SK-N-SH treated with all-trans-retinoic acid at 6 μM for 48 hours (cell line): Measurements from ENCODE around the gene CHRNA7.

Experiments used
- ARNTL ChIP-seq: fragments of 450-650 bp; formaldehyde crosslinking; IDR thresholded peaks from 2 replicates; pipeline ENCODE4 v1.5.0; 2020; ENCODE audit warnings: low read depth, mild to moderate bottlenecking, moderate library complexity, borderline replicate concordance
- CREB5 ChIP-seq: fragments of 250-450 bp; sonication (Bioruptor Pico); IDR thresholded peaks from 2 replicates; pipeline ENCODE4 v1.5.1; 2020; ENCODE audit warnings: low read depth, mild to moderate bottlenecking, moderate library complexity
- ESRRG ChIP-seq: fragments of 250-450 bp; sonication (Bioruptor Pico); IDR thresholded peaks from 2 replicates; pipeline ENCODE4 v1.6.1; 2021; ENCODE audit warnings: mild to moderate bottlenecking
- ISL1 ChIP-seq: fragments of 250-450 bp; sonication (Bioruptor Pico); IDR thresholded peaks from 2 replicates; pipeline ENCODE4 v2.1.2; 2022; ENCODE audit warnings: mild to moderate bottlenecking, moderate library complexity
- OSR1 ChIP-seq: fragments of 250-450 bp; sonication (Bioruptor Pico); IDR thresholded peaks from 2 replicates; pipeline ENCODE4 v1.8.0; 2022; ENCODE audit warnings: moderate library complexity, mild to moderate bottlenecking, inconsistent platforms
- RARB ChIP-seq: fragments of 250-450 bp; sonication (Bioruptor Pico); IDR thresholded peaks from 2 replicates; pipeline ENCODE4 v1.8.0; 2021; ENCODE audit warnings: mild to moderate bottlenecking, moderate library complexity
- TOX ChIP-seq: fragments of 250-450 bp; sonication (Bioruptor Pico); IDR thresholded peaks from 2 replicates; pipeline ENCODE4 v1.8.0; 2021; ENCODE audit warnings: mild to moderate bottlenecking, moderate library complexity, borderline replicate concordance
- ZFP30 ChIP-seq: fragments of 450-650 bp; formaldehyde crosslinking; IDR thresholded peaks from 2 replicates; pipeline ENCODE4 v1.5.0; 2022; ENCODE audit warnings: mild to moderate bottlenecking, moderate library complexity
- ZNF70 ChIP-seq: fragments of 450-650 bp; formaldehyde crosslinking; IDR thresholded peaks from 2 replicates; pipeline ENCODE4 v1.5.0; 2020; ENCODE audit warnings: mild to moderate bottlenecking, moderate library complexity
- TF ChIP-seq, protein P1 (sequence below): fragments of 250-450 bp; sonication (Bioruptor Pico); IDR thresholded peaks from 2 replicates; pipeline ENCODE4 v1.8.0; 2020; ENCODE audit warnings: mild to moderate bottlenecking, moderate library complexity, borderline replicate concordance

GRCh38 chr15:32218666-32219065, 188.4 kb downstream of the CHRNA7 start:
- no peak for TF ChIP-seq CREB5 (CRISPR knock-in tag)
- no peak for TF ChIP-seq ZNF70 (CRISPR knock-in tag)
- no peak for TF ChIP-seq OSR1 (CRISPR knock-in tag)
- no peak for TF ChIP-seq RARB (CRISPR knock-in tag)
- no peak for TF ChIP-seq ZFP30 (CRISPR knock-in tag)
- no peak for TF ChIP-seq TOX (CRISPR knock-in tag)
- TF ChIP-seq ESRRG, result no peak
- no peak for TF ChIP-seq ARNTL (CRISPR knock-in tag)
- TF ChIP-seq ISL1 (CRISPR knock-in tag), result no peak
- TF ChIP-seq, protein P1, sequence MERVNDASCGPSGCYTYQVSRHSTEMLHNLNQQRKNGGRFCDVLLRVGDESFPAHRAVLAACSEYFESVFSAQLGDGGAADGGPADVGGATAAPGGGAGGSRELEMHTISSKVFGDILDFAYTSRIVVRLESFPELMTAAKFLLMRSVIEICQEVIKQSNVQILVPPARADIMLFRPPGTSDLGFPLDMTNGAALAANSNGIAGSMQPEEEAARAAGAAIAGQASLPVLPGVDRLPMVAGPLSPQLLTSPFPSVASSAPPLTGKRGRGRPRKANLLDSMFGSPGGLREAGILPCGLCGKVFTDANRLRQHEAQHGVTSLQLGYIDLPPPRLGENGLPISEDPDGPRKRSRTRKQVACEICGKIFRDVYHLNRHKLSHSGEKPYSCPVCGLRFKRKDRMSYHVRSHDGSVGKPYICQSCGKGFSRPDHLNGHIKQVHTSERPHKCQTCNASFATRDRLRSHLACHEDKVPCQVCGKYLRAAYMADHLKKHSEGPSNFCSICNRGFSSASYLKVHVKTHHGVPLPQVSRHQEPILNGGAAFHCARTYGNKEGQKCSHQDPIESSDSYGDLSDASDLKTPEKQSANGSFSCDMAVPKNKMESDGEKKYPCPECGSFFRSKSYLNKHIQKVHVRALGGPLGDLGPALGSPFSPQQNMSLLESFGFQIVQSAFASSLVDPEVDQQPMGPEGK (CRISPR knock-in tag), result no peak
